HG03571 (cell line): ENCODE data around the gene RAB5A.
"Not testable (repeated sequence)": the region's sequence is repeated elsewhere in the genome, so short reads cannot be mapped to it uniquely, and the experiment has no call there.

Source experiments
- ATAC-seq: cut with Tn5 transposase; IDR thresholded peaks from one replicate; pipeline ENCODE4 v1.9.1; 2021; ENCODE audit not compliant: unreplicated experiment

Gene RAB5A

DNA sequence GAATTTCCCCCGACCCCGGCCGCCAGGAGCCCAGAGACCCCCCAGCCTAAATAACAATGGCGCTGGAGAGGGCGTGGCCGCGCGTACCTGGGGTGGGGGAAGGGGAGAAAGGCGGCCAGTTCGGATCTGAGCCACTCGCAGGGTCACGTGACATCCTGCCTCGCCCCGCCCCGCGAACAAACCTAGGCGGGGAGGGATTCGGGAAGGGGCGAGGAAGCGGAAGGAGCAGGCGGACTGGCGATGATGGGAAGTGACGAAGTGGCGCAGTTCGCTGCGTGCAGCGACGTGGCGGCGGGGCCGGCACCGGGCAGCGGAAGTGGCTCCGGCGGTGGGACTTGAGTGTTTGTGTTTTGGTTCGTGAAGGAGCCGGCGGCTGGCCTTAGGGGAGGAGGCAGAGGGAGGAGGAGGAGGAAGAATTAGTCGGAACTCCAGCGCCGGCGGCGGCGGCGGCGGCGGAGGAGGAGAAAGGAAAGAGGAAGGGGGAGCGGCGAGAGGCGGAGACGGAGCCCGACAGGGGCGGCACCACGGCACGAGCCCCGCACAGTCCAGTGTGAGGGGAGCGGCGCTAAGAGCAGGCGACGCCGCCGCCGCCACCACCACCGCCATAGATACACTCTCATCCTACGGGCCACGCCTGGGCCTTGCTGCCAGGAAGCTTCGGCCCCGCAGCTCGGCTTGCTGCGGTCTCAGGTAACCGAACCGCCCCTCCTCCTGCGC lies at the start of gene RAB5A:
TSS of gene RAB5A (plus strand) at position 266 of the 717 bp plus-strand sequence. CDS start 3,802 bp downstream, outside the sequence.
- peak; percentile 97 for ATAC-seq

GRCh38 chr3:19898721-19899120 lies 48.2 kb upstream of the RAB5A start:
- ATAC-seq: no peak

- no peak for ATAC-seq
Measured at GRCh38 chr3:19899264-19899663, 47.6 kb upstream of the RAB5A start.

- not testable (repeated sequence) for ATAC-seq
Measured at GRCh38 chr3:19899833-19900232, 47.1 kb upstream of the RAB5A start.

GRCh38 chr3:19901337-19901736 lies 45.6 kb upstream of the RAB5A start:
- ATAC-seq: no peak

DNA sequence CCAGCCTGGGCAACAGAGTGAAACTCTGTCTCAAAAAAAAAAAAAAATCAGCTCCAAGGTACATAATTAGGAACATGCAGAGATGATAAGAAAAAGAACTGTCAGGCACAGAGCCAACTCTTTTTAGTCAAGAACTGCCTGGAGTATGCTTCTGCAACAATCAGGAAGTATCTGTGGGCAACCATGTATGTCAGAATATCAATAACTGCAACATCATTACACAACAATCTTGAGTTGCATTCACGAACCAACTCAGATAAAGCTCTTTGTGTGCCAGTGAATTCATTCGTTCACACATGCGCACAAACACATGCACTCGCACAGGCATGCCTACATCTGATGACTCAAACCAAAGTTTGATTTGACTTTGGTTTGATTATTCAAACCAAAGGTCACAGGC lies 45.0 kb upstream of the RAB5A start:
- no peak for ATAC-seq

GRCh38 chr3:19903649-19904048 lies 43.2 kb upstream of the RAB5A start:
- no peak for ATAC-seq

- ATAC-seq: no peak
Measured at GRCh38 chr3:19907523-19907922, 39.4 kb upstream of the RAB5A start.

- ATAC-seq: no peak
Measured at GRCh38 chr3:19911452-19911851, 35.4 kb upstream of the RAB5A start.

GRCh38 chr3:19917167-19917566 lies 29.7 kb upstream of the RAB5A start:
- no peak for ATAC-seq

DNA sequence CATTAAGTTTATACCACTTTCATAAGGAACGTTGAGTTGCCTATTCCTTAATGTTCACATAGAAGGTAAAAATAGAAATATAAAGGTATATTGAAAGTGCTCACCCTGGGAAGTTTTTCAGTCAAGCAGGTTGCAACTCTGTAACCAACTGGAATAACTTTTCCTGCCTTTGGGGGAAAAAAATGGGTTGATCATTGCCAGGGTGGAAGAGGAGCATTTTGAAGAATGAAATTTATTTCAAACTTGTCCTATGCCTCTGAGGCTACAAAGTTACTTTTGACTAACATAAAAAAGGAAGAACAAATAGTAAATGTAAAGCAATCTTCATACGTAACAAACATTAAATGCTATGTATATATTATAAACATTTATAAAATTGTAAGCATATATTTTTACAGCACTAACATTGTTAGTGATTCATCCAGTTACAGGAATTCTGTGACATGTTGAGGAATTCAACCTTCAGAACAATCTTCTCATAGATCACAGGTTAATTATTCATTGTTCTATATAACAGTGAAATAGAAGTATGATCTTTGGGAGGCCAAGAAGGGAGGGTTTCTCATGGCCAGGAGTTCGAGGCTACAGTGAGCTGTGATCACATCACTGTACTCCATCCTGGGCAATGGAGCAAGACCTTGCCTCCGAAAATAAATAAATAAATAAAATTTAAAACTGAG lies 26.4 kb upstream of the RAB5A start:
- ATAC-seq: no peak

DNA sequence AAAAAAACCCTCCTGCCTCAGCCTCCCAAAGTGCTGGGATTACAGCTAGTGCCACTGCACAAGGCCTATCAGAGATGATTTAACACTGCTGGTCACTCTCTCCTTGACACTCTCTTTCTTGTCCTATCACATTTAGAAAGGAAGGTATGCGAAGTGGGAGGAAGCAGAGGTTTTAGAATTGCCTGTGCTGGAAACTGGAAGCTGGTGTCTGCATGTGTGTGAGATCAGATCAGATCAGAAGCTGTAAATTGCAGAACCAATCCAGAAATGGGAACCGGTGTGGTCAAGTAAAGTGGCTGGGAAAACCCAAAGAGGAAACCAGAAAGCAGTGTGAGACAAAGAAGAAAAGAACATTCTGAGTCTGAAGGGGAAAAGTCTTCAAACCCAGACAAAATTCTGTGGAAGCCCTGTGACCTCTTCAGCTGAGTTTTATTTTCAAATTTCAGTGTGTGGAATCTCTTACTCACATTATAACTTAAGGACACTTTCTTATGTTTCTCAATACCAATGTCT lies 15.7 kb upstream of the RAB5A start:
- ATAC-seq: peak; percentile 78

GRCh38 chr3:19931767-19932188 lies 15.1 kb upstream of the RAB5A start:
- ATAC-seq: peak; percentile 43

DNA sequence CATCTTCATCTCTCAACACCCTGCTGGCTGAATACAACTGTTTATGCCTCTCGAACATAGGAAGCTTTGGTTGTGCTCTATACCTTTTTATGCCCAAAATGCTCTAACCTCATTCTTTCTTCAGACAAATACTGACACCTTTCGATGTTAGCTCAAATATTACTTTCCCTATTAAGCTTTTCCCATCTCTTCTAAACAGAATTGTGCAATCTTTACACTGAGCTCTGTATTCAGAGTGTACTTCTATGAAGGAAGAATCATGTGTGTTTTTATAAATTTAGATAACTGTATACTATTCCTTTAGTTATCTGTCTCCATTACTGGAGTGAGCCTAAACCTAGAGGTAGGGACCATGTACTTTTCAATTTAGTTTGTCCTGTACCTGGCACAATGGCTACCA lies 14.5 kb upstream of the RAB5A start:
- no peak for ATAC-seq

DNA sequence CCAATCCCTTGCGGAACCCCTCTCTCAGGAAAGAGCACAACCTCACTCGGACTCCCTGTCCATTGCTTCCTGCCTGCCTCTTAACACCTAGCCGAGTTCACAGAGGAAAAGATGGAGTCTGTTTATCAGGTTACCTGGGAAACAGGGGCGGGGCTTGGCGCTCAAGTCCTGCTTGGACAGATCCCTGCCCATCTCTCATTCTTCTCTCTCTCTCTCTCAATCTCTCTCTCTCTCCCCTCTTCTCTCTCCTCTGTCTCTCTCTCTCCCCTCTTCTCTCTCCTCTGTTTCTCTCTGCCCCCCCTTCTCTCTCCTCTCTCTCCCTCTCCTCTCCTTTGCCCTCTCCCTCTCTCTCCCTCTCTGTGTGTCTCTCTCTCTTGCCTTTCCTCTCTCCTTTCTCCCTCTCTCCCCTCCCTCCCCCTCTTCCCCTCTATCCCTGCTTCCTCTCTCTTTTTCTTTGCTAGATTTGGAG lies 12.8 kb upstream of the RAB5A start, which contains the start of gene EFHB:
TSS of gene EFHB (minus strand) at position 120 of the 469 bp plus-strand sequence. CDS start 199 bp downstream, outside the sequence.
- no peak for ATAC-seq

DNA sequence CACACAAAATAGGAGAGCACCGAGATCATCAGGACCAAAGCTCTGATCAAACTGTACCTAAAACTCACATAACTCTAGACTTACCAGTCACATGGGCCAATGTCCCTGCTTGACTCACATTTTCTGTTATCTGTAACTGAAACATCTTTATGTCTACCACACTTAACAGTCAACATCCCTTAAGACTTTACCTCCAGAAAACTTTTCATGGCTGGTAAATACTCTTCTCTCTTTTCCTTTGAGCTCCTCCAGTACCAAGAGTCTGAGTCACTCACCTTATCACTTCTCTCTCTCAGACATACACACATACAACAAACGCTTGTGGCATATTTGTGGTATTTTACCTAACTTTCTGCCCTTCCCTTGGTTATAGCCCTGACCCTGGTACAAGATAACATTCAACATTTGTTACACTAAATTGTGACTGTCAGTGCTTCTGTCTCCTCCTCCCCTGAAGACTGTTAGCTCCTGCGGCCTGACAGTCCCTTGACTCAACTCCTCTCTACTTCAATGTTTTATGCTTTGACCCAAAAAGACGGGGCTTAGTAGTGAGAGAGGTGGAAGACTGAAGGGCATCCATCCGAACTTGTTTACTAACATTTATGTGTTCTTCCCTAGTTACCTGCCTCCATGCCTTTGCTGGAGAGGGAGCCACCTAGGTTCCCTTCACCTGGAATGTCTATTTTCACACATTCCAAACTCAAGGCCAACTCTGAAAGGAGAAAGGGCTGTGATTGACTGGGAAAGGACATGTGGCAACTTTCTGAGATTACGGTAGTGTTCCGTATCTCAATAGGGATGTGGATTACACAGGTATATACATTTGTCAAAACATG lies 9.2 kb upstream of the RAB5A start:
- ATAC-seq: no peak

DNA sequence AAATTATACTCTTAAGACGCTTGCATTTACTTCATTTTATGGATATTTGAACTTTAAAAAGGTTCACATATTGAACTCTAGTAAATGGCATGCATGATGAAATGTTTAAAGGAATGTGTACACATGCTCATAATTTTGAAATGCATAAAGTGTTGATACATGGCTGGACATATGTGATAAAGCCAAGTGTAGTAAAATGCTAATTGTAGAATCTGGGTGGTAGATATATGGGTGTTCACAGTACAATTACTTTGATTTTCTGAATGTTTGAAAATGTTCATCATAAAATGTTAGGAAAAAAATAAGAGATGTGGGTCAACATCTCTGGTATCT lies 8.6 kb upstream of the RAB5A start:
- no peak for ATAC-seq

DNA sequence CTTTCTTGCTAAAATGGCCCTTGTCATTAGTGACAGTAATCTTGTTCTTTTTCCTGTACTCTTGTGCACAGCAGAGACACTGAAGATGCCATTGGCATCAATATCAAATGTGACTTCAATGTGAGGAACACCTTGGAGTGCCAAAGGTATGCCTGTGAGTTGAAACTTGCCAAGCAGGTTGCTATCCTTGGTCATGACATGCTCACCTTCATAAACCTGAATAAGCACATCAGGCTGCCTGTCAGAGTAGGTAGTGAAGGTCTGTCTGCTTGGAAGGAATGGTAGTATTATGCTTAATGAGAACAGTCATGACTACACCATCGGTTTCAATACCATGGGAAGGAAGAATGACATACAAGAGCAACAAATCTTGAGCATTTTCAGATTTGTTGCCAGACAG lies 6.3 kb upstream of the RAB5A start:
- ATAC-seq: no peak

- no peak for ATAC-seq
Measured at GRCh38 chr3:19945534-19945933, 1.4 kb upstream of the RAB5A start.

DNA sequence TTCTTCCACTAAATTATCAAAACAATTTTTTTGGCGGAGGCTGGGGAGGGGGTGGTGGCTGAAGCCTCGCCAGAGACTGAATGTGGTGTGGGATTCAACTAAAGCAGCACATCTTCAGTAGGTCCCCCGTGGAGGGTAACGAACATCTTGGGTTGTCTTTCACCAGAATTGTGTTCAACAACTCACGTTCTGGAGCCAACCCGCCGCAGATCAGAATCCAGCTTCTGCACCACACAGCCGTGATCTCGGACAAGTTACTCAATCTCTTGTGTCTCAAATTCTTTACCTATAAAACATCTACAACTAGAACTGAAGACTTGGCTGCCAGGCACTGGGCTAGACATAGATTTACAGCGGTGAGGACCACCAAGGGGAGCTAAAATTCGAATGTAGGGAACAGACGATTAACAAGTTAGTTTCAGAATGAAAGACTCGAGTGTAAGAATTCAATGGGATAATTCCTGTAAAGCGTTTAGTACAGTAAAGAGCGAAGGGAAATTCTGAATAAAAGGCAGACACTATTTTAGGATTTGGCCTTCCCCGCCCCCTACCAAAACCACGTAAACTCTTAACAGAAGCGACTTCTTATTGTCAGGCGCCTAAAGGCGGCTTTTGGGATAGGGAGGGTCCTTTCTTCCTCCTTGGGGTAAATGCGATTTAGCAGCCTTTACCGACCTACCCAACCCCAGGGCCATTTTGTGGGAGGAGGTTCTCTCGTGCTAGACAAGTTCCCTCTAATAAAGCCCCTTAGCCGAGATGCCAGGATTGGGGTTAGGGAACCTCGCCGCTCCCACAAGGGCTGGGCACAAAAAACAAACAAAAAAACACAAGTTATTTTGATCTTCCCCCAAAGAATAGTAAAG lies 697 bp upstream of the RAB5A start:
- ATAC-seq: peak; percentile 1
